Adrenal gland (tissue), 12 donors: ENCODE data around the gene SGSM1. TPM values are rescaled to one million over a fixed set of nuclear protein-coding genes. Genes with fewer than 3 reads are reported as not detected.
"Not testable (repeated sequence)": the region's sequence is repeated elsewhere in the genome, so short reads cannot be mapped to it uniquely, and the experiment has no call there.

Experiments used
- DNase-seq, 7 donors: peaks; one replicate each; pipeline ENCODE4 v3.0.0-alpha.2; 2019 to 2020
- H3K27ac ChIP-seq, 5 donors: fragments of 200-600 bp; sonication (generic) in 4 of 5; 1 replicate in 3 of 5; 2 replicates in 2 of 5; pipeline versions ENCODE4 v1.5.1 to v1.8.0; 2016 to 2020; ENCODE audit warnings: mild to moderate bottlenecking in 1 of 5
- H3K27me3 ChIP-seq: fragments of 200-600 bp; 2 replicates; pipeline ENCODE4 v1.8.0; 2021
- H3K36me3 ChIP-seq, 2 donors: fragments of 200-600 bp; replicated peaks in 1 of 2; 1 replicate in 1 of 2; 2 replicates in 1 of 2; pipeline versions ENCODE4 v1.5.1 to v1.8.0; 2018 to 2022
- H3K4me1 ChIP-seq, 2 donors: fragments of 200-600 bp; replicated peaks in 1 of 2; 1 replicate in 1 of 2; 2 replicates in 1 of 2; pipeline versions ENCODE4 v1.5.1 to v1.8.0; 2018 to 2021
- H3K4me3 ChIP-seq, 4 donors: fragments of 200-600 bp; sonication (generic) in 3 of 4; one replicate each; pipeline ENCODE4 v1.5.1; 2016 to 2018
- H3K9me3 ChIP-seq, 3 donors: fragments of 200-600 bp; sonication (generic) in 1 of 3; replicated peaks in 1 of 3; 1 replicate in 2 of 3; 2 replicates in 1 of 3; pipeline versions ENCODE4 v1.5.1 to v1.8.0; 2016 to 2021
- CTCF ChIP-seq, 6 experiments: fragments of 450-650 bp in 4 of 6; fragments of 200-600 bp in 2 of 6; sonication (generic) in 1 of 6; IDR thresholded peaks; 1 replicate in 5 of 6; 2 replicates in 1 of 6; pipeline versions ENCODE4 v1.5.1 to v1.8.0; 2016 to 2021; ENCODE audit warnings: antibody characterized with exemption in 6 of 6, mild to moderate bottlenecking in 2 of 6, moderate library complexity in 1 of 6
- POLR2A ChIP-seq, 2 donors: fragments of 450-650 bp; IDR thresholded peaks; one replicate each; pipeline ENCODE4 v1.6.1; 2017; ENCODE audit warnings: antibody characterized with exemption in 2 of 2, mild to moderate bottlenecking in 2 of 2, moderate library complexity in 1 of 2
- WGBS, 4 donors: extraction: QIAGEN DNeasy Blood & Tissue Kit in 2 of 4; methylation state at CpG; one replicate each; pipeline versions ENCODE4 v1.1.5 to v1.1.7; 2013 to 2017; 5-methylcytosine and 5-hydroxymethylcytosine counted together
- intact Hi-C, 2 donors: fragments of 100-400 bp; cut with DNase I; formaldehyde crosslinking; loops; one replicate each; pipeline versions ENCODE4 v1.14.1 to v1.15.0; 2022 to 2023
- polyA plus RNA-seq, 3 donors: library from polyadenylated mRNA; stranded (reverse); fragments of 200-250 nt in 2 of 3; fragments of 350-450 nt in 1 of 3; fragmentation: Illumina TruSeq in 1 of 3; extraction: RNeasy Lipid Tissue Mini Kit (QIAGEN cat#74804) in 1 of 3; gene quantifications; one replicate each; pipeline ENCODE4 v1.2.3, GENCODE V29; 2013 to 2014
- total RNA-seq, 9 donors: library from RNA; depleted of rRNA in 4 of 9; stranded (reverse); fragments of >200 nt in 4 of 9; fragments of 120-200 nt in 1 of 9; fragmentation: NEBNext Ultra II Directional in 1 of 9; extraction: Animal tissue kit (Norgen Biotek cat#: 25700) in 1 of 9; gene quantifications; one replicate each; pipeline versions ENCODE4 v1.1.0 to v1.2.4, GENCODE V29; 2013 to 2023
- donor health status: healthy with polysubstance abuse.
- donor health status: Bipolar disorder and iron deficiency.
- donor health status: DM: yes; HTN: yes; CAD: no.
- donor health status: DM: no; HTN: no; CAD: no.
- donor health status: DM: no; HTN: no; CAD: no.
- donor health status: DM: yes; HTN: yes; CAD: no.

The SGSM1 gene
- total and polyA plus RNA-seq, 12 donors = 1.9 to 6.8 (median 3.3) TPM

DNA sequence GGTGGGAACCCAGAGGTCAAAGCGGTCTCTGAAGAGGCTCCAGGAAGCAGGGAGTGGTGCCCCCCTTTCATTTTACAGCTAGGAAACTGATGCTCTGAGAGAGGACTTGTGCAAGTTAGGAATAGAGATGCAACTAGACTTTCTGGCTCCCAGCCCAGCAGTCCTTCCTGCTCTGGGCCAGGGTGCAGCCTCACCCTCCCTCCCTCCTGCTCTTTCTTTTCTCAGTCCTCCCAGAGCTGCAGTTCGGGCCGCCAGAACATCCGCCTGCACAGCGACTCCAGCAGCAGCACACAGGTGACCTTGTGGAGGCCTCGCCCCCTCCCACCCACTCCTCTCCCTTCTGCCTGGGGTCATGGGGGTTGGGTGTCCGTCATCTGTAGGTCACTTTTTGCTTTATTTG lies 89.0 kb downstream of the SGSM1 start:
- 9 to 19% (median 17%) methylated on average over 7 of the region's 7 CpGs for WGBS, 4 donors
- peak; percentile 62 to 86 (median 81) for DNase-seq
- Histone ChIP-seq H3K27ac (peak overlapping the region; percentile 29 to 91 (median 85)), H3K27me3 (no peaks in the 10 kb centered on the region), H3K4me3 (peak overlapping the region in 1 of 4 donors; percentile 33), H3K4me1 (peaks cover 13 to 17% of the 10 kb centered on the region in 2 donors), H3K36me3 (no peaks in the 10 kb centered on the region), H3K9me3 (no peaks in the 10 kb centered on the region)
- intact Hi-C loops = no loop called here
- no peak for TF ChIP-seq CTCF (IDR thresholded peaks at IDR 0.05)
- TF ChIP-seq POLR2A (IDR thresholded peaks at IDR 0.05) = no peak

GRCh38 chr22:24901448-24901847 lies 95.4 kb downstream of the SGSM1 start:
- Histone ChIP-seq H3K27me3 (no peaks in the 10 kb centered on the region), H3K36me3 (no peaks in the 10 kb centered on the region), H3K4me1 (no peaks in the 10 kb centered on the region), H3K4me3 (no peak overlapping the region), H3K27ac (no peak overlapping the region), H3K9me3 (peaks cover 0 to 5% (median 0%) of the 10 kb centered on the region in 3 donors)
- 87 to 95% (median 89%) methylated on average over 2 of the region's 2 CpGs for WGBS, 4 donors
- intact Hi-C loops = no loop called here
- no peak for DNase-seq
- no peak for TF ChIP-seq POLR2A (IDR thresholded peaks at IDR 0.05)
- TF ChIP-seq CTCF (IDR thresholded peaks at IDR 0.05) = no peak

GRCh38 chr22:24905909-24906308 lies 99.9 kb downstream of the SGSM1 start:
- intact Hi-C loops = no loop called here
- no peaks in the 10 kb centered on the region for H3K27me3 ChIP-seq
- 95 to 100% (median 97%) methylated on average over 1 of the region's 1 CpG for WGBS, 4 donors
- H3K27ac ChIP-seq = no peak overlapping the region
- no peak for TF ChIP-seq CTCF (IDR thresholded peaks at IDR 0.05)
- TF ChIP-seq POLR2A (IDR thresholded peaks at IDR 0.05) = no peak
- DNase-seq = no peak
- peaks cover 0 to 5% (median 0%) of the 10 kb centered on the region in 3 donors for H3K9me3 ChIP-seq
- no peak overlapping the region for H3K4me3 ChIP-seq
- no peaks in the 10 kb centered on the region for H3K4me1 ChIP-seq
- H3K36me3 ChIP-seq = no peaks in the 10 kb centered on the region

DNA sequence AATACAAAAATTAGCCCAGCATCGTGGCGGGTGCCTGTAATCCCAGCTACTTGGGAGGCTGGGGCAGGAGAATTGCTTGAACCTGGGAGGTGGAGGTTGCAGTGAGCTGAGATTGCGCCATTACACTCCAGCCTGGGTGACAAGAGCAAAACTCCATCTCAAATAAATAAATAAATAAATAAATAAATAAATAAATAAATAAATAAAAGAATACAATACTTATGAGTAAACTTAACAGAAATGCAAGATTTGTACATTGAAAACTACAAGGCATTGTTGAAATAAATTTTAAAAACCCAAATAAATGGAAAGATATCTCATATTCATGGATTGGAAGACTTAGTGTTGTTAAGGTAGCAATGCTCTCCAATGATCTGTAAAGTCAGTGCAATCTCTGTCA lies 101.1 kb downstream of the SGSM1 start:
- H3K4me1 ChIP-seq, H3K27me3 ChIP-seq, H3K9me3 ChIP-seq, DNase-seq, intact Hi-C loops, H3K4me3 ChIP-seq, H3K36me3 ChIP-seq, H3K27ac ChIP-seq: not testable (repeated sequence)
- 82 to 100% (median 97%) methylated on average over 3 of the region's 3 CpGs for WGBS, 4 donors

DNA sequence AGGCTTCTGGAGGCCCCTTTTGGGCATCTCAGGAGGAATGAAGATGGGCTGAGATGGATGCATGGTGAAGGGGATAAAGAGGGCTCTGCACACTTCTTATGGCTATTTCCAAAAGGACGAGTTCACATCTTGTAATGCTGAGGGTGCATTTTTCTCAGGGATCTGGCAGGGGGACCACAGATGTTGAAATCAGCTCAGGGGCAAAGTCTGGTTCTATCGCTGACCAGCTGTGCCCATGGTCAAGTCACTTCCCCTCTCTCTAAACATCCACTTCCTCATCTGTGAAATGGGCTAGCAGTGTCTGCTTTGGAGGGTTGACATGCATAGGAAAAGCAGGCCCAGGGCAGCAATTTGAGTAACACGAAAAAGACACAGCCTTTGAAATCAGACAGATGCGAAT lies 114.0 kb downstream of the SGSM1 start:
- 76 to 96% (median 90%) methylated on average over 4 of the region's 4 CpGs for WGBS, 4 donors
- Histone ChIP-seq H3K9me3 (no peaks in the 10 kb centered on the region), H3K27me3 (no peaks in the 10 kb centered on the region), H3K4me3 (no peak overlapping the region), H3K4me1 (no peaks in the 10 kb centered on the region), H3K27ac (no peak overlapping the region), H3K36me3 (no peaks in the 10 kb centered on the region)
- no peak for DNase-seq
- TF ChIP-seq POLR2A (IDR thresholded peaks at IDR 0.05) (no peak), CTCF (IDR thresholded peaks at IDR 0.05) (no peak)
- intact Hi-C loops = no loop called here
